ENCODE results near the gene MCM8.

- TF ChIP-seq CTCF (IDR thresholded peaks at IDR 0.05) (no peak), EZH2 (IDR thresholded peaks at IDR 0.05; ENCODE audit: borderline replicate concordance, insufficient read depth, low read depth, low read length, poor library complexity, severe bottlenecking) (no peak)
These were observed 83.9 kb downstream of the MCM8 start for GRCh38 chr20:6034134-6034969.
